SK-N-SH (cell line): Measurements from ENCODE around the gene GOLPH3. TPM values are rescaled to one million over a fixed set of nuclear protein-coding genes. Genes with fewer than 3 reads are reported as not detected.

ENCODE experiments used
- CTCF ChIA-PET: fragments of 300-600, 350-600 bp; formaldehyde crosslinking; extraction: SDS; loops from one replicate; lab custom pipeline; 2021; lab: Yijun Ruan, JAX
- POLR2A ChIA-PET: fragments of 350-600 bp; sonication (Branson Sonifier 250); formaldehyde crosslinking; extraction: SDS; loops from one replicate; lab custom pipeline; 2020; ENCODE audit warnings: antibody characterized with exemption, inconsistent platforms; lab: Yijun Ruan, JAX
- DNase-seq: peaks from one replicate; pipeline ENCODE4 v3.0.0; 2012
- H2AFZ ChIP-seq: fragments of 200-600 bp; sonication (generic); 2 replicates; pipeline ENCODE4 v1.8.1; 2016; ENCODE audit warnings: antibody characterized with exemption, mild to moderate bottlenecking, low read depth
- H3F3A ChIP-seq: fragments of 200-600 bp; sonication (generic); replicated peaks from 2 replicates; pipeline ENCODE3; 2016; ENCODE audit warnings: antibody characterized with exemption, mild to moderate bottlenecking; ENCODE audit not compliant: insufficient read depth
- H3K27ac ChIP-seq, 2 experiments: fragments of 200-500 bp in 1 of 2; fragments of 200-600 bp in 1 of 2; sonication (Bioruptor generic) in 1 of 2; sonication (generic), shearing (Covaris generic) in 1 of 2; 2 replicates each; pipeline versions ENCODE4 v1.5.1 to v1.6.1; 2014 to 2016; ENCODE audit warnings: low read depth in 2 of 2, inconsistent platforms in 1 of 2, low read length in 1 of 2, mild to moderate bottlenecking in 1 of 2, mixed read lengths in 1 of 2
- H3K27me3 ChIP-seq: fragments of 200-600 bp; sonication (generic), shearing (Covaris generic); 2 replicates; pipeline ENCODE4 v1.6.1; 2016; ENCODE audit warnings: mixed run types; ENCODE audit not compliant: insufficient read depth
- H3K36me3 ChIP-seq, 2 experiments: fragments of 200-500 bp in 1 of 2; fragments of 200-600 bp in 1 of 2; sonication (Bioruptor generic) in 1 of 2; sonication (generic) in 1 of 2; replicated peaks in 1 of 2; 2 replicates each; pipeline versions ENCODE3 to v1.5.1; 2014 to 2016; ENCODE audit warnings: low read length in 1 of 2, mild to moderate bottlenecking in 1 of 2; ENCODE audit not compliant: insufficient read depth in 2 of 2, control insufficient read depth in 1 of 2
- H3K4me1 ChIP-seq, 2 experiments: fragments of 200-500 bp in 1 of 2; fragments of 200-600 bp in 1 of 2; sonication (Bioruptor generic) in 1 of 2; sonication (generic), shearing (Covaris generic) in 1 of 2; 2 replicates each; pipeline versions ENCODE4 v1.5.1 to v1.6.1; 2014 to 2016; ENCODE audit warnings: low read depth in 1 of 2, low read length in 1 of 2, mixed run types in 1 of 2; ENCODE audit not compliant: insufficient read depth in 2 of 2, control insufficient read depth in 1 of 2
- H3K4me2 ChIP-seq: fragments of 200-600 bp; sonication (generic), shearing (Covaris generic); 2 replicates; pipeline ENCODE4 v1.6.1; 2017; ENCODE audit warnings: mixed run types
- H3K4me3 ChIP-seq, 2 experiments: fragments of 200-500 bp in 1 of 2; fragments of 200-600 bp in 1 of 2; sonication (Bioruptor generic) in 1 of 2; sonication (generic), shearing (Covaris generic) in 1 of 2; 2 replicates each; pipeline versions ENCODE4 v1.5.1 to v1.8.1; 2014 to 2016; ENCODE audit warnings: low read depth in 2 of 2, inconsistent platforms in 1 of 2, low read length in 1 of 2, mild to moderate bottlenecking in 1 of 2, mixed read lengths in 1 of 2, moderate library complexity in 1 of 2
- H3K79me2 ChIP-seq: fragments of 200-600 bp; sonication (generic); 2 replicates; pipeline ENCODE4 v1.8.1; 2017; ENCODE audit warnings: mild to moderate bottlenecking; ENCODE audit not compliant: insufficient read depth
- H3K9ac ChIP-seq: fragments of 200-600 bp; sonication (generic); 2 replicates; pipeline ENCODE4 v1.6.1; 2017; ENCODE audit warnings: mixed run types
- H3K9me2 ChIP-seq: fragments of 200-600 bp; sonication (generic); 2 replicates; pipeline ENCODE4 v1.6.1; 2017; ENCODE audit warnings: mixed run types
- H3K9me3 ChIP-seq: fragments of 200-600 bp; sonication (generic); 2 replicates; pipeline ENCODE4 v1.6.1; 2017; ENCODE audit warnings: mixed run types, mild to moderate bottlenecking, moderate library complexity
- H4K20me1 ChIP-seq: fragments of 200-600 bp; sonication (generic); 2 replicates; pipeline ENCODE4 v1.6.1; 2017; ENCODE audit warnings: mild to moderate bottlenecking, mixed run types; ENCODE audit not compliant: insufficient read depth
- ELF1 ChIP-seq: IDR thresholded peaks from 2 replicates; pipeline ENCODE4 v1.4.0; 2012
- EZH2phosphoT487 ChIP-seq: fragments of 200-600 bp; sonication (generic); IDR thresholded peaks from 2 replicates; pipeline ENCODE4 v1.6.1; 2017; ENCODE audit warnings: low read depth, mixed run types, mild to moderate bottlenecking, antibody characterized with exemption, moderate library complexity, borderline replicate concordance
- FOXJ3 ChIP-seq: sonication (generic); formaldehyde crosslinking; IDR thresholded peaks from 2 replicates; pipeline ENCODE4 v1.5.1; 2020; ENCODE audit warnings: mild to moderate bottlenecking, missing genetic modification reagents
- MEF2A ChIP-seq: IDR thresholded peaks from 2 replicates; pipeline ENCODE4 v1.4.0; 2012; ENCODE audit warnings: low read depth, borderline replicate concordance
- NFIC ChIP-seq: IDR thresholded peaks from 2 replicates; pipeline ENCODE4 v1.4.0; 2012; ENCODE audit warnings: borderline replicate concordance
- NRF1 ChIP-seq: IDR thresholded peaks from 2 replicates; pipeline ENCODE4 v1.6.1; 2012; ENCODE audit warnings: low read depth, mild to moderate bottlenecking, low read length
- POLR2AphosphoS5 ChIP-seq: IDR thresholded peaks from 2 replicates; pipeline ENCODE4 v1.6.1; 2012; ENCODE audit warnings: low read depth, low read length
- RAD21 ChIP-seq: IDR thresholded peaks from 2 replicates; pipeline ENCODE4 v1.6.1; 2012; ENCODE audit warnings: mild to moderate bottlenecking, low read length
- SIN3A ChIP-seq: IDR thresholded peaks from 2 replicates; pipeline ENCODE4 v1.6.1; 2012; ENCODE audit warnings: low read depth, mild to moderate bottlenecking, low read length, moderate library complexity, borderline replicate concordance
- WGBS: methylation state at CpG from one replicate; pipeline ENCODE4 v1.1.6; 2017; ENCODE audit warnings: low lambda C conversion rate; 5-methylcytosine and 5-hydroxymethylcytosine counted together
- polyA plus RNA-seq, 3 experiments: library from polyadenylated mRNA; depleted of rRNA; stranded (reverse); fragments of >200 nt; gene quantifications; 2 replicates each; pipeline ENCODE4 v1.2.3, GENCODE V29; 2012
- TF ChIP-seq, protein P1 (sequence below): IDR thresholded peaks from 2 replicates; pipeline ENCODE4 v1.4.0; 2012; ENCODE audit warnings: low read depth, borderline replicate concordance
- TF ChIP-seq, protein P2 (sequence below): IDR thresholded peaks from 2 replicates; pipeline ENCODE4 v1.4.0; 2012; ENCODE audit warnings: low read depth, borderline replicate concordance
- TF ChIP-seq, protein P3 (sequence below): fragments of 150-350 bp; IDR thresholded peaks from 2 replicates; pipeline ENCODE4 v1.6.1; 2016; ENCODE audit warnings: mild to moderate bottlenecking, low read depth, low read length
- TF ChIP-seq, protein P4 (sequence below): IDR thresholded peaks from 2 replicates; pipeline ENCODE4 v1.6.1; 2012; ENCODE audit warnings: mild to moderate bottlenecking, low read depth, low read length, moderate library complexity

GOLPH3 gene
- polyA plus RNA-seq, 1 of the 3 experiments (the other 2 are of a cell fraction), result 25.5 TPM

DNA sequence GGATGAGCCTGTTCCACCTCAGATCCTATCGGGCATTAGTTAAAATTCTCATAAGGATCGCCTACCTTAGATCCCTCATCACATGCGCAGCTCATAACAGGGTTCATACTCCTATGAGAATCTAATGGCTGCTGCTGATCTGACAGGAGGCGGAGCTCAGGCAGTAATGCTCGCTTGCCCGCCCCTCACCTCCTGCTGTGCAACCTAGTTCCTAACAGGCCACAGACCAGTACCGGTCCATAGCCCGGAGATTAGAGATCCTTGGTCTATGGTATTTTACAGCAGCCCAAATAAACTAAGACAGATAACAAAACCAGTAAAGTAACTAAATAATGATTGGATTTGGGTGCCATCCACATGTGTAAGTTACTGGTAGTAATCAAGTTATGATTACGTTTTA lies 17.5 kb downstream of the GOLPH3 start:
- no peak for TF ChIP-seq POLR2AphosphoS5
- TF ChIP-seq RAD21, result no peak
- no peak for TF ChIP-seq MEF2A
- TF ChIP-seq, protein P1, sequence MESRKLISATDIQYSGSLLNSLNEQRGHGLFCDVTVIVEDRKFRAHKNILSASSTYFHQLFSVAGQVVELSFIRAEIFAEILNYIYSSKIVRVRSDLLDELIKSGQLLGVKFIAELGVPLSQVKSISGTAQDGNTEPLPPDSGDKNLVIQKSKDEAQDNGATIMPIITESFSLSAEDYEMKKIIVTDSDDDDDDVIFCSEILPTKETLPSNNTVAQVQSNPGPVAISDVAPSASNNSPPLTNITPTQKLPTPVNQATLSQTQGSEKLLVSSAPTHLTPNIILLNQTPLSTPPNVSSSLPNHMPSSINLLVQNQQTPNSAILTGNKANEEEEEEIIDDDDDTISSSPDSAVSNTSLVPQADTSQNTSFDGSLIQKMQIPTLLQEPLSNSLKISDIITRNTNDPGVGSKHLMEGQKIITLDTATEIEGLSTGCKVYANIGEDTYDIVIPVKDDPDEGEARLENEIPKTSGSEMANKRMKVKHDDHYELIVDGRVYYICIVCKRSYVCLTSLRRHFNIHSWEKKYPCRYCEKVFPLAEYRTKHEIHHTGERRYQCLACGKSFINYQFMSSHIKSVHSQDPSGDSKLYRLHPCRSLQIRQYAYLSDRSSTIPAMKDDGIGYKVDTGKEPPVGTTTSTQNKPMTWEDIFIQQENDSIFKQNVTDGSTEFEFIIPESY, result no peak
- TF ChIP-seq, protein P2, sequence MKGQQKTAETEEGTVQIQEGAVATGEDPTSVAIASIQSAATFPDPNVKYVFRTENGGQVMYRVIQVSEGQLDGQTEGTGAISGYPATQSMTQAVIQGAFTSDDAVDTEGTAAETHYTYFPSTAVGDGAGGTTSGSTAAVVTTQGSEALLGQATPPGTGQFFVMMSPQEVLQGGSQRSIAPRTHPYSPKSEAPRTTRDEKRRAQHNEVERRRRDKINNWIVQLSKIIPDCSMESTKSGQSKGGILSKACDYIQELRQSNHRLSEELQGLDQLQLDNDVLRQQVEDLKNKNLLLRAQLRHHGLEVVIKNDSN, result no peak
- TF ChIP-seq FOXJ3 (CRISPR knock-in tag), result no peak
- TF ChIP-seq, protein P3, sequence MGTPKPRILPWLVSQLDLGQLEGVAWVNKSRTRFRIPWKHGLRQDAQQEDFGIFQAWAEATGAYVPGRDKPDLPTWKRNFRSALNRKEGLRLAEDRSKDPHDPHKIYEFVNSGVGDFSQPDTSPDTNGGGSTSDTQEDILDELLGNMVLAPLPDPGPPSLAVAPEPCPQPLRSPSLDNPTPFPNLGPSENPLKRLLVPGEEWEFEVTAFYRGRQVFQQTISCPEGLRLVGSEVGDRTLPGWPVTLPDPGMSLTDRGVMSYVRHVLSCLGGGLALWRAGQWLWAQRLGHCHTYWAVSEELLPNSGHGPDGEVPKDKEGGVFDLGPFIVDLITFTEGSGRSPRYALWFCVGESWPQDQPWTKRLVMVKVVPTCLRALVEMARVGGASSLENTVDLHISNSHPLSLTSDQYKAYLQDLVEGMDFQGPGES, result no peak
- TF ChIP-seq, all 33 proteins: peak for 0
- CTCF ChIA-PET, result no interaction called here
- peaks cover 6% of the 10 kb centered on the region for H3F3A ChIP-seq
- DNase-seq, result no peak
- H4K20me1 ChIP-seq, result peaks cover 96% of the 10 kb centered on the region
- peaks cover 2 to 11% of the 10 kb centered on the region in 2 experiments; a peak in 3 of 4 replicates for H3K4me1 ChIP-seq
- no peak overlapping the region for H3K9ac ChIP-seq
- H3K4me2 ChIP-seq, result no peak overlapping the region
- 97% methylated on average over 9 of the region's 9 CpGs for WGBS
- POLR2A ChIA-PET, result no interaction called here
- peaks cover 0 to 15% of the 10 kb centered on the region in 2 experiments for H3K36me3 ChIP-seq
- no peaks in the 10 kb centered on the region for H3K9me3 ChIP-seq
- peaks cover 98% of the 10 kb centered on the region for H3K79me2 ChIP-seq
- H3K27ac ChIP-seq, result no peak overlapping the region
- H3K4me3 ChIP-seq, result no peak overlapping the region
- H2AFZ ChIP-seq, result no peak overlapping the region
- no peaks in the 10 kb centered on the region for H3K27me3 ChIP-seq
- H3K9me2 ChIP-seq, result no peaks in the 10 kb centered on the region

DNA sequence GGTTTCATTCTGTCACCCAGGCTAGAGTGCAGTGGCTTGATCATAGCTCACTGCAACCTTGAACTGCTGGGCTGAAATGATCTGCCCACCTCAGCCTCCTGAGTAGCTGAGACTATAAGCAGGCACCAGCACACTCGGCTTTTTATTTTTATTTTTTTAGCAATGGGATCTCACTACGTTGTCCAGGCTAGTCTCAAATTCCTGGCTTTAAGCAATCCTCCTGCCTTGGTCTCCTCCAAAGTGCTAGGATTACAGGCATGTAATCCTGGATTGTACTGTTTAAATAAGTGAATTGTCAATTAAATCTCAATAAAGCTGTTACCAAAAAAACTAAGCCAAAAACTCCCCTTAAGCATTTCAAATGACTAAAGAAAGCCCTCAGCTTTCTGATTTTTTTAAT lies 18.9 kb downstream of the GOLPH3 start:
- H3K9me2 ChIP-seq, result no peaks in the 10 kb centered on the region
- peaks cover 0 to 18% of the 10 kb centered on the region in 2 experiments for H3K36me3 ChIP-seq
- H3K9ac ChIP-seq, result no peak overlapping the region
- H3K27me3 ChIP-seq, result no peaks in the 10 kb centered on the region
- H3F3A ChIP-seq, result peaks cover 6% of the 10 kb centered on the region
- DNase-seq, result no peak
- no peak overlapping the region for H3K27ac ChIP-seq
- peaks cover 98% of the 10 kb centered on the region for H3K79me2 ChIP-seq
- no peak overlapping the region for H2AFZ ChIP-seq
- POLR2A ChIA-PET, result no interaction called here
- peaks cover 98% of the 10 kb centered on the region for H4K20me1 ChIP-seq
- H3K4me2 ChIP-seq, result no peak overlapping the region
- H3K4me3 ChIP-seq, result no peak overlapping the region
- H3K9me3 ChIP-seq, result no peaks in the 10 kb centered on the region
- peaks cover 5 to 11% of the 10 kb centered on the region in 2 experiments; a peak in 3 of 4 replicates for H3K4me1 ChIP-seq
- TF ChIP-seq POLR2AphosphoS5 (no peak), EZH2phosphoT487 (no peak), NFIC (no peak), SIN3A (no peak), RAD21 (no peak), ELF1 (no peak), NRF1 (no peak)
- TF ChIP-seq, protein P2, result no peak
- TF ChIP-seq, protein P4, sequence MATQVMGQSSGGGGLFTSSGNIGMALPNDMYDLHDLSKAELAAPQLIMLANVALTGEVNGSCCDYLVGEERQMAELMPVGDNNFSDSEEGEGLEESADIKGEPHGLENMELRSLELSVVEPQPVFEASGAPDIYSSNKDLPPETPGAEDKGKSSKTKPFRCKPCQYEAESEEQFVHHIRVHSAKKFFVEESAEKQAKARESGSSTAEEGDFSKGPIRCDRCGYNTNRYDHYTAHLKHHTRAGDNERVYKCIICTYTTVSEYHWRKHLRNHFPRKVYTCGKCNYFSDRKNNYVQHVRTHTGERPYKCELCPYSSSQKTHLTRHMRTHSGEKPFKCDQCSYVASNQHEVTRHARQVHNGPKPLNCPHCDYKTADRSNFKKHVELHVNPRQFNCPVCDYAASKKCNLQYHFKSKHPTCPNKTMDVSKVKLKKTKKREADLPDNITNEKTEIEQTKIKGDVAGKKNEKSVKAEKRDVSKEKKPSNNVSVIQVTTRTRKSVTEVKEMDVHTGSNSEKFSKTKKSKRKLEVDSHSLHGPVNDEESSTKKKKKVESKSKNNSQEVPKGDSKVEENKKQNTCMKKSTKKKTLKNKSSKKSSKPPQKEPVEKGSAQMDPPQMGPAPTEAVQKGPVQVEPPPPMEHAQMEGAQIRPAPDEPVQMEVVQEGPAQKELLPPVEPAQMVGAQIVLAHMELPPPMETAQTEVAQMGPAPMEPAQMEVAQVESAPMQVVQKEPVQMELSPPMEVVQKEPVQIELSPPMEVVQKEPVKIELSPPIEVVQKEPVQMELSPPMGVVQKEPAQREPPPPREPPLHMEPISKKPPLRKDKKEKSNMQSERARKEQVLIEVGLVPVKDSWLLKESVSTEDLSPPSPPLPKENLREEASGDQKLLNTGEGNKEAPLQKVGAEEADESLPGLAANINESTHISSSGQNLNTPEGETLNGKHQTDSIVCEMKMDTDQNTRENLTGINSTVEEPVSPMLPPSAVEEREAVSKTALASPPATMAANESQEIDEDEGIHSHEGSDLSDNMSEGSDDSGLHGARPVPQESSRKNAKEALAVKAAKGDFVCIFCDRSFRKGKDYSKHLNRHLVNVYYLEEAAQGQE, result no peak
- CTCF ChIA-PET, result no interaction called here
- WGBS, result 89% methylated on average over 2 of the region's 2 CpGs
